GM10847 (cell line): ENCODE data around the gene CRYL1.

ENCODE experiments used
- POLR2A ChIP-seq: IDR thresholded peaks from 2 replicates; pipeline ENCODE4 v1.6.1; 2011; ENCODE audit not compliant: insufficient read length; ENCODE audit errors: extremely low read depth

The CRYL1 gene

GRCh38 chr13:20487927-20488326 lies 37.7 kb downstream of the CRYL1 start:
- no peak for TF ChIP-seq POLR2A

DNA sequence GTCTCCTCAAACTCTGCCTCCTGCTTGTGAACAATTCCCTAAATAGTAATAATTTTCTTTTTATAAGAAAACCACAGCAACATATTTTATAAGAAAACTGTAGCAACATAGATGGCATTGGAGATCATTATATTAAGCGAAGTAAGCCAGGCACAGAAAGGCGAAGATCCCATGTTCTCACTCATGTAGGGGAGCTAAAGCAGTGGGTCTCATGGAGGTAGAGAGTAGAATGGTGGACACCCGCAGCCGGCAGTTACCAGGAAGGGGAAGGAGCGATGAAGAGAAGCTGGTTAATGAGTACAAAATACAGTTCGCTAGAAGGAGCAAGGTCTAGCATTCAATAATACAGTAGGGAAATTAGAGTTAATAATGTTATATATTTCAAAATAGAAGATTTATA lies 42.9 kb downstream of the CRYL1 start:
- TF ChIP-seq POLR2A: no peak

DNA sequence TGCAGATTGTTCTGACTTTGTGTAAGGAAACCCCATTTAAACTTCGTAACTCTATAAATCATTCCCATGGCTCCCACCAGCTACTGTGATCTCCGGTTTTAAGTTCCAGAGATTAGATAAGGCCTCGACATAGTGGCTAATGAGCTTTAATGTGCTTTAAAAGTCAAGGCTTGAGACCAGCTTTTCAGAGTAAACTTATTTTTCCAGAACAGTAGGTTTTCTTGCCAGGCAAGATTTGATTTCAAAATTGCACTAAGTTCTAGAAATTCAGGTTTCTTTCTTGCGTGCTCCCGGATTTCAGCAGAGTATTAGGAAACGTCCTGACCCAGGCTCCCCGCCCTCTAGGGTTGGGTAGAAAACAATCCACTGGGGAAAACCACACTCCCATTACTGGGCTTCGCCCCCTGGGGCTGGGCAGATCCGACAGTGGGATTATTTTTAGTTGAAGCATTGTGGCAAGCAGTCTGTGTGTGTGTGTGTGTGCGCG lies 43.3 kb downstream of the CRYL1 start:
- no peak for TF ChIP-seq POLR2A

- TF ChIP-seq POLR2A: no peak
These were observed 48.3 kb downstream of the CRYL1 start for GRCh38 chr13:20477394-20477793.

DNA sequence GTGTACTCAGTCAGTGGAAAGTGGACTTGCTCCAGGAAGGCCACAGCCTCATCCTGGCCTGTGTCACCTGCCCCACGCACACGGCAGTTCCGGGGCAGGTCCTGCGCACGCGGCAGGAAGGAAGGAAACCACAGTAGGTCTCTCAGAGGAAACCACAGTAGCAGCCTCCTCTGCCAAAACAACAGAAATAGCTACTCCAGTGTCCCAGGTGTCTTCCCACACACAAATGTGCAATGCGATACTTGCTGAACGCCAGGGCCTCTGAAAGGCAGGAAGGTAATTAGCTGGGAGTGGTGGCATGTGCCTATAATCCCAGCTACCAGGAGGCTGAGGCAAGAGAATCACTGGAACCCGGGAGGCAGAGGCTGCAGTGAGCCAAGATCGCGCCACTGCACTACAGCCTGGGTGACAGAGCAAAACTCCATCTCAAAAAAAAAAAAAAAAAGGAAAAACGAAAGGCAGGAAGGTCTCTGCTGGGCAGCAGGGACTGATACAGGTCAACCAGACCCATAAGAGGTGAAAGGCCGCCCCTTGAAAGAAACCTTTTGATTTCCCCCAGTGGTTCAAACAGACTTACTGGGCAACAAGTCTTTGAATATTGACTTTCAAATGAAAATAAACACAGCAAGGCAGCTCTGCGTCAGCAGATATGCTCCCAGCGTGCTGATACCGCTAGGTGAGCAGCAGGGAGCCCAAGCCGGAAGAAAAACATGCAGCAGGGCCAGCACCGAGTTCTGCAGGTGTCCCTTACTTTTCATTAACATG lies 49.5 kb downstream of the CRYL1 start:
- TF ChIP-seq POLR2A: no peak

- TF ChIP-seq POLR2A: no peak
These were observed 51.1 kb downstream of the CRYL1 start for GRCh38 chr13:20474515-20474914.

DNA sequence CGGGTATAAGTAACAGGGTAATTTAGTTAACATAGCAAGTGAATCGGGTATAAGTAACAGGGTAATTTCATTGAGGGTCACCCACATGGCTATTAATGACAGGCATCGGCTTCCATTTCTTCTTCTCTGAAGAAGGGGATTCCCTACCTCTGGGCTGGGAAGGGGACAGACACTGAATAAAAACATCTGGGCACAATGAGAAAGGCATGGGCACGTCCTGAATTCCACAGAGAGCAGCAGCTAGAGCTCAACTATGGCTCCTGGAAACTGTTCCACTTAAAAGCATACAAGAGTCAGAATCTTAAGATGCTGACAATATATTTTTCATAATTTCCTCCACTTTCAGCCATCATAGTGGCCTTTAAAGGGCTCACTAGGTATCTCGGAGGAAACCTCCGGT lies 51.8 kb downstream of the CRYL1 start:
- no peak for TF ChIP-seq POLR2A

- no peak for TF ChIP-seq POLR2A
These were observed 52.5 kb downstream of the CRYL1 start for GRCh38 chr13:20473139-20473538.

- TF ChIP-seq POLR2A: no peak
These were observed 53.1 kb downstream of the CRYL1 start for GRCh38 chr13:20472531-20472930.

DNA sequence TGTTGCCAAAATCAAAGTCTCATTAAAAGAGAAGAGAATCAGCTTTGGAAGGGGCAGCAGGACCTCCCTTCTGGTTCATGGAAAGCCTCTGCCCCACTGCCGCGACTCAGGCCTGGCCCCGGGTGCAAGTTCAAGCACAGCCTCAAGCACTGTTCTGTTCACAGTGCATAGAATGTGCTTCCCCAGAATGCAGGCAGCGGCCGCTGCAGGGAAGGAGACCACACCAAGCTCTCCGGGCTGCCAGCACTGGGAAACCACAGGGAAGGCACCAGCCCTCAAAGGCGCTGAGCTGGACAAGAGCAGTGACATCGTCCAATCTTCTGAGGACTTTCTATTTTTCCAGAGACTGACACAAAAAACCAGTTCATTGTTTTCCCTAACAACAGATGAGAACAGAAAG lies 55.5 kb downstream of the CRYL1 start:
- no peak for TF ChIP-seq POLR2A

DNA sequence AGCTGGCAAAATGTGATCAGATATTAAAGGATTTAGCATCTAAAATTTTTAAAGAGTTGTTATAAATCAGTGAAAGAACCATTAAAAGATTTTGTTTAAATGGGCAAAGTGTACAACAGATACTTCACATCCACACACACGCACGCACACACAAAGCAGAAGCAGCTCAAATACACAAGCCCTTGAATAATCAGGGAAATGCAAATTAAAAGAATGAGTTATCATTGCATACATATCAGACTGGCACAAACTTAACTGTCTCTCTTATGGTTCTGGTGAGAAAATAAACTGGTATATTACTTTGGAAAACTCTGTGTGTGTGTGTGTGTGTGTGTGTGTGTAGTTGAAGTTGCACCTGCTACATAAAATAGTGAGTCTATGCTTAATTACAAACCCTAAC lies 59.3 kb downstream of the CRYL1 start:
- TF ChIP-seq POLR2A: no peak

GRCh38 chr13:20465218-20465879 lies 60.3 kb downstream of the CRYL1 start:
- no peak for TF ChIP-seq POLR2A

- no peak for TF ChIP-seq POLR2A
These were observed 62.7 kb downstream of the CRYL1 start for GRCh38 chr13:20462921-20463320.

- TF ChIP-seq POLR2A: no peak
These were observed 63.1 kb downstream of the CRYL1 start for GRCh38 chr13:20462533-20462915.

DNA sequence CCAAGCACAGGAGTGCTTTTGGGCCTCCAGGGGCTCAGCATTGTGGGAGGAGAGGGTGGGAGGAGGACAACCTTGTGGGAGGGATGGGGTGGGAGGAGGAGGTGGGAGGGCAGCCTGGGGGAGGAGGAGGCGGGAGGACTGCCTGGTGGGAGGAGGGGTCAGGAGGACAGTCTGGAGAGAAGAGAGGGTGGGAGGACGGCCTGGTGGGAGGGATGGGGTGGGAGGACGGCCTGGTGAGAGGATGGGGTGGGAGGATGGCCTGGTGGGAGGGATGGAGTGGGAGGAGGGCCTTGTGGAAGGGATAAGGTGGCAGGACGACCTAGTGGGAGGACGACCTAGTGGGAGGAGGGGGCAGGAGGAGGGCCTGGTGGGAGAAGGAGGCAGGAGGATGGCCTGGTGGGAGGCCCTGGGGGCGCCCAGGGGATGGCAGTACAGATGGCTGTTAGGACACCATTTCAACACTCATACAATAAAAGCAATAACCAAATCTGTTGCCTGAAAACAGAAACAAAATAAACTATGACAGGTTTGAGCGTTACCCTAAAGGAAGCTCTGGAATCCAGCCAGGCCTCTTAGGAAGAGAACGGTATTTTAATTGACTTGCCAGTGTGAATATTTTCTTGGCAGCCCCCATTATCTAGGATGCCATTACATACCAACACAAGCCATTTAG lies 63.7 kb downstream of the CRYL1 start:
- TF ChIP-seq POLR2A: no peak

- TF ChIP-seq POLR2A: no peak
These were observed 64.2 kb downstream of the CRYL1 start for GRCh38 chr13:20461481-20461859.
